ENCODE measurements around the gene ZNF620. TPM values are rescaled to one million over a fixed set of nuclear protein-coding genes. Genes with fewer than 3 reads are reported as not detected.

ZNF620 gene
- total RNA-seq, 4 donors from 2014 or later = 1.3 to 12.4 (median 5.9) TPM; not detected in 1

GRCh38 chr3:40566694-40567093 lies 60.9 kb downstream of the ZNF620 start:
- no peak for DNase-seq
- TF ChIP-seq CTCF (IDR thresholded peaks at IDR 0.05) (no peak), POLR2A (IDR thresholded peaks at IDR 0.05) (no peak)
- H3K4me1 ChIP-seq = no peaks in the 10 kb centered on the region
- no peaks in the 10 kb centered on the region for H3K9me3 ChIP-seq
- intact Hi-C loops (cut with DNase I; ENCODE audit: low total_unique reads) = no loop called here
- no peaks in the 10 kb centered on the region for H3K36me3 ChIP-seq
- H3K27ac ChIP-seq = no peak overlapping the region
- no peak overlapping the region for H3K4me3 ChIP-seq
- H3K27me3 ChIP-seq = no peaks in the 10 kb centered on the region

Small RNAs within 50 kb of the gene (small RNA-seq; reads per million reads assigned to genes)
- not detected for gene RNU5B-2P

Other genes starting within 250 kb of the ZNF620 start
- gene EIF1B, start 196.3 kb upstream of the ZNF620 start, total RNA-seq = 10 to 100 TPM; 18.5 to 68.7 (median 30.7) TPM
- 1 to 10 TPM in 2 of 4 donors, under 1 TPM in 2; 0.88 to 4.9 (median 2.1) TPM for gene ENTPD3, start 118.9 kb upstream of the ZNF620 start, total RNA-seq
- gene RPL14, start 48.7 kb upstream of the ZNF620 start, total RNA-seq = 1,000 to 10,000 TPM in 1 of 4 donors, 100 to 1,000 TPM in 3; 246 to 2,060 (median 607) TPM
- gene ZNF619, start 28.9 kb upstream of the ZNF620 start, total RNA-seq = 10 to 100 TPM in 1 of 4 donors, 1 to 10 TPM in 2, under 1 TPM in 1; 0.59 to 11.9 (median 6.1) TPM
- gene ZNF621, start 18.9 kb downstream of the ZNF620 start, total RNA-seq = 10 to 100 TPM in 2 of 4 donors, 1 to 10 TPM in 2; 6.5 to 35.7 (median 16.3) TPM